NCI-H2081 (cell line): ENCODE data around the gene CHKB.
"Not testable (repeated sequence)": the region's sequence is repeated elsewhere in the genome, so short reads cannot be mapped to it uniquely, and the experiment has no call there.

Source experiments
- DNase-seq, 2 experiments: peaks; one replicate each; lab custom pipeline; 2025; lab: John Stamatoyannopoulos, UW

The CHKB gene

GRCh38 chr22:50582493-50583293 is at the start of gene CHKB:
Gene CHKB, minus strand, starts transcription at chr22:50582849. Its CDS starts 68 bp downstream, at chr22:50582781.
- DNase-seq = peak; percentile 96

GRCh38 chr22:50630376-50630775 is 47.7 kb upstream of the CHKB start:
- DNase-seq = no peak

- no peak for DNase-seq
Observed at GRCh38 chr22:50628543-50629134, 46.0 kb upstream of the CHKB start.

- peak; percentile 61 to 64 for DNase-seq
Observed at GRCh38 chr22:50627642-50628542, 45.2 kb upstream of the CHKB start, which contains the start of gene ARSA. Gene ARSA, minus strand, starts transcription at chr22:50628152. Its CDS starts 373 bp downstream, at chr22:50627779.

- DNase-seq = no peak
Observed at GRCh38 chr22:50626850-50627641, 44.4 kb upstream of the CHKB start.

- DNase-seq = no peak
Observed at GRCh38 chr22:50626314-50626849, 43.7 kb upstream of the CHKB start.

- DNase-seq = no peak
Observed at GRCh38 chr22:50625568-50626313, 43.1 kb upstream of the CHKB start.

- no peak for DNase-seq
Observed at GRCh38 chr22:50625131-50625567, 42.5 kb upstream of the CHKB start.

- DNase-seq = no peak
Observed at GRCh38 chr22:50624347-50625130, 41.9 kb upstream of the CHKB start.

GRCh38 chr22:50622723-50623327 is 40.2 kb upstream of the CHKB start:
- DNase-seq = peak; percentile 76 to 85

- no peak for DNase-seq
Observed at GRCh38 chr22:50621948-50622722, 39.5 kb upstream of the CHKB start.

- DNase-seq = no peak
Observed at GRCh38 chr22:50621356-50621880, 38.8 kb upstream of the CHKB start.

GRCh38 chr22:50620593-50621355 is 38.1 kb upstream of the CHKB start:
- DNase-seq = peak in 1 of 2 experiments; percentile 77

GRCh38 chr22:50614296-50614695 is 31.6 kb upstream of the CHKB start:
- not testable (repeated sequence) for DNase-seq

- DNase-seq = peak; percentile 39 to 75
Observed at GRCh38 chr22:50613291-50613981, 30.8 kb upstream of the CHKB start.

- DNase-seq = no peak
Observed at GRCh38 chr22:50612528-50613221, 30.0 kb upstream of the CHKB start.
